HG02642 (cell line): ENCODE measurements around the gene ZNF394.
"Not testable (repeated sequence)": the region's sequence is repeated elsewhere in the genome, so short reads cannot be mapped to it uniquely, and the experiment has no call there.

Experiments used
- ATAC-seq: cut with Tn5 transposase; IDR thresholded peaks from one replicate; pipeline ENCODE4 v1.9.1; 2021; ENCODE audit warnings: mild to moderate bottlenecking; ENCODE audit not compliant: unreplicated experiment, poor library complexity

ZNF394 gene

DNA sequence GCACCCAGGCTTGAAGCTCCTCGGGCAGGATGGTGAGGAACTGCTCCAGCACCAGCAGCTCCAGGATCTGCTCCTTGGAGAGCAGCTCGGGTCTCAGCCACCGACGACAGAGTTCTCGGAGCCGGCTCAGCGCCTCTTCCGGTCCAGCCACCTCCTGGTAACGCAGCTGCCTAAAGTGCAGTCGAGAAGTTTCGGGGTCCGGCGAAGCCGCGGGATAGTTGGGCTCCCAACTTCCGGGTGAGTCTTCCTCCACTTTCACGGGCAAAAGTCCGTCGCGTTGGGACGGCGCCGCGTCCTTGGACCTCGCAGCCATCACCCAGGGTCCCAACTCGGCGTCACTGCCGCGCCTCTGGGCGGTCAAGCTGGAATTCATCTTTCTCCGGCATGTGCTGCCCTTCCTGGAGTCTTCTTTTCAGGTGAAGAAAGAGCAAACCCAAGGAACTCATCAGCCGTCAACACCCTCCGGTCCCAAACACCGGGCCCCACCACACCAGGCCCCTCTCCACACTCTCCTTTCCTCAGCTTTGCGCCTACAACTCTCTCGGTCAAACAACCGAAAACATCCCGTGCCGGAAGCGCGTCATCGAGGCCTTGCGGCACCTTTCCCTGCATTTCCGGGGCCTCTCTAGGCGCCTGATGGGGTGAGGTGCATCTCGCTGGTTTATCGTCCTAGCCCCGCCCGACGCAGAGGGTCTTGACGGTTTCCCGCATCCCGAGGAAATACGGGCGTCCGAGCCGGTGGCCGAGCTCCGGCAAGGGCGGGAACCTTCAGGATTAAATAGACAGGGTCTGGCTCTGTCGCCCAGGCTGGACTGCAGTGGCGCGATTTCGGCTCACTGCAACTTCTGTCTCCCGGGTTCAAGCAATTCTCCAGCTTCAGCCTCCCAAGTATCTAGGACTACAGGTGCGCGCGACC lies at the start of gene ZNF394:
ZNF394 (minus strand) TSS at position 561 of the 916 bp plus-strand sequence; CDS start at position 373, 188 bp downstream.
- peak; percentile 49 for ATAC-seq

DNA sequence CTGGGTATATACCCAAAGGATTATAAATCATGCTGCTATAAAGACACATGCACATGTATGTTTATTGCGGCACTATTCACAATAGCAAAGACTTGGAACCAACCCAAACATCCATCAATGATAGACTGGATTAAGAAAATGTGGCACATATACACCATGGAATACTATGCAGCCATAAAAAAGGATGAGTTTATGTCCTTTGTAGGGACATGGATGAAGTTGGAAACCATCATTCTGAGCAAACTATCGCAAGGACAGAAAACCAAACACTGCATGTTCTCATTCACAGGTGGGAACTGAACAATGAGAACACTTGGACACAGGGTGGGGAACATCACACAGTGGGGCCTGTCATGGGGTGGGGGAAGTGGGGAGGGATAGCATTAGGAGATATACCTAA lies 49.5 kb upstream of the ZNF394 start:
- ATAC-seq: not testable (repeated sequence)

DNA sequence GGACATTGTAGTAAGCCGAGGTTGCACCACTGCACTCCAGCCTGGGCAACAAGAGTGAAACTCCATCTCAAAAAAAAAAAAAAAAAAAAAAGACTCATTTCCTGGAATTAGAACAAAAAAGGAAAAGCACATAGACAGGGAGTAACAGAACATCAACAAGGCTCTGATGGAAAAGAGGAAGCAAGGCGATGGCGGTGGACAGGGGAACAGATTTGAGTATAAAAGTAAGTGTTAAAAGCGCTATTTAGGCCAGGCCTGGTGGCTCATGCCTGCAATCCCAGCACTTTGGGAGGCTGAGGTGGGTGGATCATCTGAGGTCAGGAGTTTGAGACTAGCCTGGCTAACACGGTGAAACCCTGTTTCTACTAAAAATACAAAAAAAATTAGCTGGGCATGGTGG lies 45.2 kb upstream of the ZNF394 start:
- ATAC-seq: not testable (repeated sequence)

DNA sequence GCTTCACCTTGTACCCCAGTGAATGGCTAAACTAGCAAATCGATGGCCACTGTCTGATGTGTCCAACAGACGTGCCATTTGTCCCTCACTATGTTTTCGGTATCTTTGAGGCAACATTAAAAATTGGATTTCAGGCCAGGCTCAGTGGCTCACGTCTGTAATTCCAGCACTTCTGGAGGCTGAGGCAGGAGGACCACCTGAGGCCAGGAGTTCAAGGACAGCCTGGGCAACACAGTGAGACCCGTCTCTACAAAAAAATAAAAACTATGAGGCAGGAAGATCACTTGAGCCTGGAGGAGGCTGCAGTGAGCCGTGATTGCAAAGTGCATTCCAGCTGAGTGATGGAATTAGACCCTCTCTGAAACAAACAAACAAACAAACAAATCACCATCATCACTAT lies 43.8 kb upstream of the ZNF394 start:
- no peak for ATAC-seq

DNA sequence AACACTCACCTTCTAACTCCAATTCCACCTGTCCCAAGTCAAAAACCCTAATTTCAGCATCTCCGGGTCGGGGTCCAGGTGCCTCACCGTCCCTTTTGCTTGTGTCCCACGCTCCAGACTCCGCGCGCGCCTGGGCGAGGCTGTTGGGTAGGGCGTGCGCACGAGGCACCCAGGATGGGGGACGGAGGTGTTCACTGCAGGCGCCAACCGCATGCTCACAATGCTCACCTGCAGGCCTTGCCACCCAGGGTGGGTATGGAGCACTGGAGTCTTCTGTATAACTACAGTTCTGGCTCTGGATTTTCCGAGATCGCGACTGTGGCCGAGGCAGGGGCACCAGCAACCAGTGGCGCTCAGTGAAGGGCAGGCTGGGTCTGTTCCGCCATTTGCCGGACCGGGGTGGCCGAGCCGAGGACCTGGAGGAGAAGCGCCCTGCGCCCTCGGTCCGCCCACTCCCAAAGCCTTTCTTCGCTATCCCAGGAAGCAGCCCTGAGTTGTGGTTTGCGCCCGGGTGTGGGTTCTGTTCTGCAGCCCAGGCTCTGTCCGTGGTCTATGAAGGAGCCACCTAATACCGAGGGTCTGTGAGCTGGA lies 43.1 kb upstream of the ZNF394 start:
- no peak for ATAC-seq

DNA sequence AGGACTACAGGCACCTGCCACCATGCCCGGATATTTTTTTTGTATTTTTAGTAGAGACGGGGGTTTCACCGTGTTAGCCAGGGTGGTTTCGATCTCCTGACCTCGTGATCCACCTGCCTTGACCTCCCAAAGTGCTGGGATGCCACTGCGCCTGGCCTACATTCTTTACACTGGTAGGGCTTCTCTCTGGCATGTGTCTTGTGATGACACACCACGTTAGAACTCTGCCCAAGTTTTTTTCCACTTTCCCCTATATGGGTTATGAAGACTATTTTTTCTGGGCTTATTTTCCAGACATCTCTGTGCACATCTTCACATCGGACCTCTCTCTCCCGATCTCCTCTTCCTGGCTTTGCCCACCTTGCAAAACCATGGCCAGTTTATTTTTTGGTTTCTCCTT lies 41.1 kb upstream of the ZNF394 start:
- no peak for ATAC-seq

DNA sequence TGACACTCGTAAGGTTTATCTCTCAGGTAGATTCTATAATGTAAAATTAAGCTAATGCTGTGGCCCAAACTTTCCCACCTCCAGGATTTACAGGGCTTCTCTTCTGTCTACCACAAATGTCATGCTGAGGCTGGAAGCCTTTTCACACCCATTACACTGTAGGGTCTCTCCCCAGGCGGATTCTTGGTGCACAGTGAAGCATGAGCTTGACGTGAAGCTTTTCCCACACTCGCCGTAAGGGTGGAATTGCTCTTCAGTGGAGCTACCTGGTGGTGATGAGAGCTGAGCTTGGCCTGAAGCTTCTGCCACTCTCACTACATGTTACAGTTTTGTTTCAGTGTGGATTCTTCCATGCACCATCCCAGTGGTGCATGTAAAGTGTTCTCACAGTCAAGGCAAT lies 40.5 kb upstream of the ZNF394 start:
- ATAC-seq: no peak

DNA sequence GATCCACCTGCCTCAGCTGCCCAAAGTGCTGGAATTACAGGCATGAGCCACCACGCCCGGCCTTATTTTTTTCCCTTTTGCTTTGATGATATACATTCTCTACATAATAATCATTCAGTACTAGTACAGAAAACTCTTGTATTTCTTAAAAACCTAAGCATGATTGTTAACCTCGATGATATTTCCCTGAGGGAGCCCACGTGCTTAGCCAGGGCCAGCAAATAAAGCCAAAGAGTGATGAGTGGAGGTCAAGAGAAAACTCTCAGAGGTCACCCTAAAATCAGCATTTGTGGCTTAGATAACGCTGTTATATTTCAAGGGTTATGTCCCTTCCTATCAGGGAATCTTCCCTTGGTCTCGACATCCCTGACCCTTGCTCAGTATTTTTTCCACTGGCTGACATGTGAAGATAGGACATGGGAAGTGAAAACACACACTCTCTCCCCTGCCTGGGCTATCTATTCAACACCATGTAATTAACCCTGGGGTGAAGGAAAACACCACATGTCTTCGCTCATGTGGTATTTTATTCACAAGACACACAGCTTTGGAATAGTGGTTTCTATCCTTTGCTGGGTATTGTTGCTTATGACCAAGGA lies 39.2 kb upstream of the ZNF394 start:
- ATAC-seq: no peak

DNA sequence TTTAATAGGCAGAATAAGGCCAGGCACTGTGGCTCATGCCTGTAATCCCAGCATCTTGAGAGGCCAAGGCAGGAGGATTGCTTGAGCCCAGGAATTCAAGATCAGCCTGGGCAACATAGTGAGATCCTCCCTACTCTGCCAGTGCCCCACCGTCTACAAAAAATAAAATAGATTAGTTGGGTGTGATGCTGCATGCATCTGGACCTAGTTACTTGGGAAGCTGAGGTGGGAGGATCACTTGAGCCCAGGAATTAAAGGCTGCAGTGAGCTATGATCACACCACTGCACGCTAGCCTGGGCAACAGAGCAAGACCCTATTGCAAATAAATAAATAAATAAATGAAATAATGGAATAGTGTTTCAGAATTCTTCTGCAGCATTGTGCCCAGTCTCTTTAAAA lies 35.6 kb upstream of the ZNF394 start:
- no peak for ATAC-seq

DNA sequence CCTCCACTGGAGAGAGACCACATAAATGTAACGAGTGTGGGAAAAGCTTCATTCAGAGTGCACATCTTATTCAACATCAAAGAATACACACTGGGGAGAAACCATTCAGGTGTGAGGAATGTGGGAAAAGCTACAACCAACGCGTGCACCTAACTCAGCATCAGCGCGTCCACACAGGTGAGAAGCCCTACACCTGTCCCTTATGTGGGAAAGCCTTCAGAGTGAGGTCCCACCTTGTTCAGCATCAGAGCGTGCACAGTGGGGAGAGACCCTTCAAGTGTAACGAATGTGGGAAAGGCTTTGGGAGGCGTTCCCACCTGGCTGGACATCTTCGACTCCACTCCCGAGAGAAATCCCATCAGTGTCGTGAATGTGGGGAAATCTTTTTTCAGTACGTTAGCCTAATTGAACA lies 31.3 kb upstream of the ZNF394 start:
- no peak for ATAC-seq

DNA sequence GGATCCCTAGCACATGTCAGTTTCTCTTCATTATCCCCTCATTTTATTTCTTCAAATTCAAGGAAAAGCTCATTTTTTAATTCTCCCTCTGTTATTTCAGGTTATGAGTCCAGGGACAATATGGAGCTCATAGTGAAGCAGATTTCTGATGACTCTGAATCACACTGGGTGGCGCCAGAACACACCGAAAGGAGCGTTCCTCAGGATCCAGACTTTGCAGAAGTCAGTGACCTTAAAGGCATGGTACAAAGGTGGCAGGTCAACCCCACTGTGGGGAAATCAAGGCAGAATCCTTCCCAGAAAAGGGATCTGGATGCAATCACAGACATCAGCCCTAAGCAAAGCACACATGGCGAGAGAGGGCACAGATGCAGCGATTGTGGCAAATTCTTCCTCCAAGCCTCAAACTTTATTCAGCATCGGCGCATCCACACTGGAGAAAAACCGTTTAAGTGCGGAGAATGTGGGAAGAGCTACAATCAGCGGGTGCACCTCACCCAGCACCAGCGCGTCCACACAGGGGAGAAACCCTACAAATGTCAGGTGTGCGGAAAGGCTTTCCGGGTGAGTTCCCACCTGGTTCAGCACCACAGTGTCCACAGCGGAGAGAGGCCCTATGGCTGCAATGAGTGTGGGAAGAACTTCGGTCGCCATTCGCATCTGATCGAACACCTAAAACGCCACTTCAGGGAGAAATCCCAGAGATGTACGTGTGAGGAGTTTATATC lies 25.8 kb upstream of the ZNF394 start:
- no peak for ATAC-seq

DNA sequence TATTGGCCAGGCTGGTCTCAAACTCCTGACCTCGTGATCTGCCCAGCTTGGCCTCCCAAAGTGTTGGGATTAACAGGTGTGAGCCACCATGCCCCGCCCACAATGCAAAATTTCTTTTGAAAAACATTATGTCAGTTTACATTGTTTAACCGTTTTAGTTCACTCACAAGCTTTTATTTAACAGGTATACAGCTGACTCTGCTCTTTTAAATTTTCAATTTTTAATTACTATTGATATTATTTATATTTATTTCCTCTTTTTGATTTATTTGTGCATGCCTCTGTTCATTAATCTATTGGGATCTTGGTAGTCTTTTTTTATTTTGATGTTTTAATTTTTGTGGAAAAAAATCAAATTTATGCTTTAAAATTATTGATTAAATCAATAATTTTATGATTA lies 21.3 kb upstream of the ZNF394 start:
- ATAC-seq: no peak

DNA sequence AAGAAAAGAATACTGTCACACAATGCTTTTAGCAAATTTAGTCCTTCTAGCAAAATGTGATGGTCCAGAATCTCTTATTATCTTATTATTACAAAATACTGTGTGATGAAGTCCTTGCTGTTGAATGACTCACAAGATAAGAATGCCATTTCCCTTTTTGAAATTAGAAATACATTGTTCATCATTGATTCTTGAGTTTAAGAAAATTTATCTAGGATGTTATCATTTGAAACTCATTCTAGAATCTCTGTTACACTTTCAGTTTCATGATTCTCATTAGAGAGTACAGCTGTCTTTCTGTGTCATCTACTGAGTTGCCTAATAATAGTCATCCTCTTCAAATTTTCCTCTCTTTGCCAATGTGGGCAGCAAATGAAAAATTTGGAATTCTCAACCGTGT lies 14.0 kb upstream of the ZNF394 start:
- ATAC-seq: no peak

DNA sequence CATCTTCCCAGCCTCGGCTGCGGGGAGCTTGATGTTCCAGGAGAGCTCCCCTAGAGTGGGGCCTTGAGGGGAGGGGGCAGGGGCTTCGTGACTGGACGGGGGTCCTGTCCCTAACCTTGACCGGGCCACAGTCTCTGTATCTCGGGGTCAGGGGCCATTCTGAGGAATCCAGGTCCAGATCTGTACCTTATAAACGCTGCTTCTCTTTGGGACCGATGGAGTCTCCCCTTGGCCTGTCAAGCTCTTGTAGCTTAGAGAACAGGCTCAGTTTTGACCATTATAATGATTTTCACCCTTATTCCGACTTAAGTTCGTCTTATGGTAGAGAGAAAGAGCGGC lies 5.2 kb upstream of the ZNF394 start:
- no peak for ATAC-seq

DNA sequence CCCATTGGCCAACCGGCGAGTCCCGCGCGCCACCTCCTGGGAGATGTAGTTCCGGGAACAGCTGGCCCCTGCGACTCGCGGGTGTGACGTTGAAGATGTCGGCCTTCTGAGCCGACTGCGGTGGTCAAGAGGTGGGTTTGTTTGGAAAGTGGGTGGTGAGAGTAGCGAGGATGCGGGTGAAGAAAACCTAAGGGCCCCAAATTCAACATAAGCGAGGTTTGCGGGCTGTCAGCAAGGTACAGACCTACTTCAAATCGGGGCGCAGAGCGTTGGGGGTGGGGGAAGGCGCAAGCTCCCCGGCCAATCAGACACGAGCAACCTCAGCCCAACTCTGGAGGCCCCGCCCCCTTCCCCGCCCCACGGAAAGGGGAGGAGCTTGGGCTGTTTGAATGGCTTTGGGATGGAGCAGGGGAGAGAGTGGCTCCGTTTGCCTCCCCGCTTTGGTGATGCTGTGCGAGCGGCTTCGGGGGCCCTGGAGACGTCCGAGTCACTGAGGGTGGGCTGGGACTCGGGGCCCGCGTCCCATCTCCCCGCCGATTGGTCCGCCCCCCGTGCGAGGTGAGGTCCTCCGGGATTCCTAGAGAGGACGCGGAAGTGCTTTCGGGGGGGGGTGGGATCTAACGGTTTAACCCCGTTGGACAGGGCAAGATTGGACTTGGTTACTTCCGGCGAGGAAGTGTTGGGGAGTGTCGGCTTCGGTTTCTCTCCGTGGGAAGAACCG lies 4.7 kb upstream of the ZNF394 start, which contains the start of gene ZKSCAN5:
ZKSCAN5 (plus strand) TSS at position 60 of the 721 bp plus-strand sequence. CDS start 1,383 bp downstream, outside the sequence.
- ATAC-seq: peak; percentile 82

DNA sequence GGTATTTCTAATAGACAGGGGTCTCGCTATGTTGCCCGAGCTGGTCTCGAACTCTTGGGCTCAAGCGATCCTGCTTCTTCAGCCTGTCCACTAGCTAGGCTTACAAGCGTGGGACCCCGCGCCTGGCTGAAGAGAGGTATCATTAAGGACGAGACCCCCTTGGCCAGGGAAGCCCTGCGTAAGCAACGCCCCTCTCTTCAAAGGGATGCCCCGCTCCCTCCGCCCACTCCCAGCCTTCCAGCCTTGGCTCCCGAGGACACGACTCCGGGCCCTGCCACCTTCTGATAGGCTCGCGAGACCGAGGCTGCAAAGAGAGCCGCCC lies 4.2 kb upstream of the ZNF394 start:
- ATAC-seq: no peak

DNA sequence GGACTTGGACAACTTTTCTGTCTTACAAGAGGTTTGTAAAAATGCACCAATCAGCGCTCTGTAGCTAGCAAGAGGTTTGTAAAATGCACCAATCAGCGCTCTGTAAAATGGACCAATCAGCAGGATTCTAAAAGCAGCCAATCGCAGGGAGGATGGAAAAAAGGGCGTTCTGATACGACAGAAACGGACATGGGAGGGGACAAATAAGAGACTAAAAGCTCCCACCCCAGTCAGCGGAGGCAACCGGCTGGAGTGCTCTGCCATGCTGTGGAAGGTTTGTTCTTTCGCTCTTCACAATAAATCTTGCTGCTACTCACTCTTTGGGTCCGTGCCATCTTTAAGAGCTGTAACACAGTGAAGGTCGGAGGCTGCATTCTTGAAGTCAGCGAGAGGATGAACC lies 1.2 kb upstream of the ZNF394 start:
- ATAC-seq: not testable (repeated sequence)

DNA sequence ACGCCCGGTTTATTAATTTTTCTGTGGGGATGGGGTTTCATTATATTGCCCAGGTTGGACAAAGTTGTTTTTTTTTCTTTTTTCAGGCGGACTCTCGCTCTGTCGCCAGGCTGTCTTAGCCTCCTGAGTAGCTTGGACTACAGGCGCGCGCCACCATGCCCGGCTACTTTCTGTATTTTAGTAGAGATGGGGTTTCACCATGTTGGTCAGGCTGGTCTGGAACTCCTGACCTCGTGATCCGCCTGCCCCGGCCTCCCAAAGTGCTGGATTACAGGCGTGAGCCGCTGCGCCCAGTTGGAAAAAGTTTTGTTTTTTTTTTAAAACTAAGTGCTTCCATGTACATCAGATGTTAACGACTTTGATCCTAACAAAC lies 542 bp upstream of the ZNF394 start:
- no peak for ATAC-seq

DNA sequence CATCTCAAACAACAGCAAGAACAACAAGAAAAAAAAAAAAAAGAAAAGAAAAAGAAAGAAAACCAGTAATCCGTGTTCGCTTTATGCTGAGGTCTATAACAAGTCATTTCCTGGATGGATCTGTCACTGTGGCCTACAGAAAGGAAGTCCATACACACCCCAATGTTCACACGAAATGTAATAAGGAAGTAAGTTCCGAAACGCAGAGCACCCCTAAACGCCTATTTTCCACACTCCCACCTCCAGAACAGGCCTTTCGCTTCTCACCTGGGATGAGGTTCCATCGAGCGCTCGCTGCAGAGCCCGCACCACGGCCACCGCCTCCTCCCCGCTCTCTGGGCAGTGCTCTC lies 735 bp downstream of the ZNF394 start:
- ATAC-seq: peak; percentile 13

DNA sequence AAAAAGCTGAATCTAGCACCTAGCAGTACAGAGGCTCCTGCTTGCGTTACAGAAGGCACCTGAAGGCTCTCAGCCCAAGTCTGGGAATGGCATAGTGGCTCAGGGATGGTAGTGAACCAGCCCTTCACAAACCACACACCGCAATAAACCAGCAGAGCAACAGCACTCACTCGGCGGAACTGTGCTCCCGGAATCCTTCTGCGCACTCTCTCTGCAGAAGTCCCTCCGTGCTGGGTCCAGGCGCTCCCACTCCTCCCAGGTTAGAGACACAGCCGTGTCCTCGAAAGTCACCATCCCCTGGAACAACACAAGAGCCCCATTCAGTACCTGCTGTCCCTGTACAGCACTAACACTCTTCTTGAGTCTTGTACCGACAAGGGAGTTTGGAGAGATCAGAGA lies 1.5 kb downstream of the ZNF394 start:
- ATAC-seq: no peak
